HepG2 (cell line): ENCODE data around the gene CHRM3. TPM values are rescaled to one million over a fixed set of nuclear protein-coding genes. Genes with fewer than 3 reads are reported as not detected.

ENCODE experiments used
- ATAC-seq: fragments of 200-7000 bp; cut with Tn5 transposase; 3 replicates; pipeline ENCODE4 v1.9.1; 2020; ENCODE audit warnings: mild to moderate bottlenecking, moderate library complexity
- BruUV-seq: library from RNA; stranded (reverse); fragments of 400-500 nt; replicated peaks from 2 replicates; lab custom pipeline; 2021; lab: Mats Ljungman, UMichigan
- CTCF ChIA-PET: fragments of 300-600 bp; formaldehyde crosslinking; extraction: SDS; loops from one replicate; lab custom pipeline; 2021; ENCODE audit warnings: low total read pairs, inconsistent platforms, low intra/inter-chr PET ratio; lab: Yijun Ruan, JAX
- POLR2A ChIA-PET: fragments of 350-600 bp; sonication (Branson Sonifier 250); formaldehyde crosslinking; loops from one replicate; lab custom pipeline; 2020; ENCODE audit warnings: antibody characterized with exemption, inconsistent platforms; lab: Yijun Ruan, JAX
- DNase-seq: peaks from one replicate; pipeline ENCODE4 v3.0.0-alpha.2; 2015; ENCODE audit warnings: low spot score
- FAIRE-seq: peaks from 3 replicates; lab custom pipeline; 2011; peaks lifted over from hg19 to GRCh38; lab: Jason Lieb, UNC
- H2AFZ ChIP-seq: one replicate; pipeline ENCODE4 v1.6.1; 2011; ENCODE audit warnings: low read length, inconsistent platforms
- H3K27ac ChIP-seq: fragments of 300-600 bp; 3 replicates; pipeline ENCODE4 v1.8.0; 2011; ENCODE audit warnings: mixed run types, mild to moderate bottlenecking, mixed read lengths, low read length, inconsistent platforms; ENCODE audit not compliant: insufficient read depth; ENCODE audit errors: extremely low read length
- H3K27me3 ChIP-seq, 2 experiments: fragments of 200-600 bp in 1 of 2; 2 replicates in 1 of 2; 3 replicates in 1 of 2; pipeline versions ENCODE4 v1.6.0 to v1.8.0; 2011; ENCODE audit warnings: low read length in 2 of 2, mild to moderate bottlenecking in 2 of 2, moderate library complexity in 2 of 2, inconsistent platforms in 1 of 2; ENCODE audit not compliant: insufficient read depth in 2 of 2, control insufficient read depth in 1 of 2
- H3K36me3 ChIP-seq, 2 experiments: fragments of 200-600 bp in 1 of 2; replicated peaks in 1 of 2; 2 replicates in 1 of 2; 3 replicates in 1 of 2; pipeline versions ENCODE4 v1.5.1 to v1.8.0; 2011; ENCODE audit warnings: low read length in 2 of 2, inconsistent platforms in 1 of 2; ENCODE audit not compliant: insufficient read depth in 2 of 2, control insufficient read depth in 1 of 2
- H3K4me1 ChIP-seq: 2 replicates; pipeline ENCODE4 v1.5.1; 2012; ENCODE audit warnings: low read length, inconsistent platforms; ENCODE audit not compliant: insufficient read depth
- H3K4me2 ChIP-seq: 2 replicates; pipeline ENCODE4 v1.6.0; 2011; ENCODE audit warnings: low read depth, low read length, inconsistent platforms
- H3K4me3 ChIP-seq, 3 experiments: fragments of 200-600 bp in 1 of 3; sonication (generic), shearing (Covaris generic) in 1 of 3; replicated peaks in 1 of 3; 2 replicates each; pipeline ENCODE4 v1.5.1; 2011 to 2016; ENCODE audit warnings: low read length in 3 of 3, inconsistent platforms in 2 of 3, low read depth in 2 of 3, mild to moderate bottlenecking in 2 of 3, control low read depth in 1 of 3, mixed read lengths in 1 of 3; ENCODE audit not compliant: insufficient read depth in 1 of 3
- H3K79me2 ChIP-seq: one replicate; pipeline ENCODE4 v1.6.1; 2011; ENCODE audit warnings: low read length, inconsistent platforms; ENCODE audit not compliant: insufficient read depth
- H3K9ac ChIP-seq: 2 replicates; pipeline ENCODE4 v1.6.0; 2011; ENCODE audit warnings: mild to moderate bottlenecking, low read depth, low read length, inconsistent platforms; ENCODE audit not compliant: insufficient read depth
- H3K9me3 ChIP-seq: 2 replicates; pipeline ENCODE4 v1.5.1; 2012; ENCODE audit warnings: mild to moderate bottlenecking, low read length
- H4K20me1 ChIP-seq: 2 replicates; pipeline ENCODE4 v1.6.0; 2011; ENCODE audit warnings: inconsistent platforms, mild to moderate bottlenecking, low read length, moderate library complexity; ENCODE audit not compliant: insufficient read depth
- ARHGAP35 ChIP-seq: sonication (generic); formaldehyde crosslinking; IDR thresholded peaks from 2 replicates; pipeline ENCODE4 v1.9.0; 2022; ENCODE audit warnings: mild to moderate bottlenecking, inconsistent platforms, moderate library complexity, missing genetic modification reagents, borderline replicate concordance
- KDM2A ChIP-seq: sonication (generic); formaldehyde crosslinking; IDR thresholded peaks from 2 replicates; pipeline ENCODE4 v1.4.0; 2020; ENCODE audit warnings: low read depth, missing genetic modification reagents, borderline replicate concordance
- KLF9 ChIP-seq: IDR thresholded peaks from 2 replicates; pipeline ENCODE4 v1.6.1; 2016; ENCODE audit warnings: low read depth
- NPAS2 ChIP-seq: sonication (generic); formaldehyde crosslinking; IDR thresholded peaks from 2 replicates; pipeline ENCODE4 v1.8.0; 2022; ENCODE audit warnings: mild to moderate bottlenecking, missing genetic modification reagents, borderline replicate concordance
- SIX1 ChIP-seq: sonication (generic); formaldehyde crosslinking; IDR thresholded peaks from 2 replicates; pipeline ENCODE4 v1.4.0; 2020; ENCODE audit warnings: missing genetic modification reagents, borderline replicate concordance
- SOX5 ChIP-seq: IDR thresholded peaks from 2 replicates; pipeline ENCODE4 v1.6.1; 2016; ENCODE audit warnings: borderline replicate concordance
- STAT5B ChIP-seq: sonication (generic); formaldehyde crosslinking; IDR thresholded peaks from 2 replicates; pipeline ENCODE4 v1.4.0; 2020; ENCODE audit warnings: missing genetic modification reagents
- ZFP36L1 ChIP-seq: sonication (generic); formaldehyde crosslinking; IDR thresholded peaks from 2 replicates; pipeline ENCODE4 v1.8.0; 2022; ENCODE audit warnings: mild to moderate bottlenecking, missing genetic modification reagents, moderate library complexity
- ZMYM4 ChIP-seq: sonication (generic); formaldehyde crosslinking; IDR thresholded peaks from 2 replicates; pipeline ENCODE4 v1.8.1; 2023; ENCODE audit warnings: mild to moderate bottlenecking, missing genetic modification reagents
- ZNF232 ChIP-seq: sonication (generic); formaldehyde crosslinking; IDR thresholded peaks from 2 replicates; pipeline ENCODE4 v1.4.0; 2020; ENCODE audit warnings: missing genetic modification reagents, borderline replicate concordance
- ZNF879 ChIP-seq: sonication (generic); formaldehyde crosslinking; IDR thresholded peaks from 2 replicates; pipeline ENCODE4 v1.8.1; 2023; ENCODE audit warnings: missing genetic modification reagents
- WGBS: methylation state at CpG from one replicate; pipeline ENCODE4 v1.1.6; 2017; ENCODE audit warnings: low lambda C conversion rate; 5-methylcytosine and 5-hydroxymethylcytosine counted together
- in situ Hi-C: cut with HindIII; loops from 2 replicates; pipeline ENCODE4 v1.10.0; 2017; ENCODE audit warnings: low pct_unique_long_range_greater_than_20kb; ENCODE audit not compliant: extremely low pct_ligation_motif_present
- intact Hi-C: fragments of 100-400 bp; cut with micrococcal nuclease; formaldehyde crosslinking; loops from one replicate; pipeline ENCODE4 v1.10.0; 2022; ENCODE audit not compliant: unreplicated experiment
- polyA plus RNA-seq, 8 experiments: library from polyadenylated mRNA; depleted of rRNA in 3 of 8; stranded (reverse) in 7 of 8; unstranded in 1 of 8; fragments of >200 nt; fragmentation: Illumina TruSeq in 4 of 8; extraction: Trizol in 4 of 8; gene quantifications; 2 replicates each; pipeline versions ENCODE4 v1.2.1 to v1.2.3, GENCODE V29; 2011 to 2016; ENCODE audit warnings: low read depth in 4 of 8, missing spikeins in 1 of 8, mixed read lengths in 1 of 8; ENCODE audit not compliant: insufficient read depth in 1 of 8
- total RNA-seq, 5 experiments: library from RNA; depleted of rRNA; stranded (reverse); fragments of >200 nt; fragmentation: Illumina TruSeq; extraction: Trizol; gene quantifications; 2 replicates each; pipeline ENCODE4 v1.2.3, GENCODE V29; 2016; ENCODE audit warnings: low read depth in 1 of 5
- TF ChIP-seq, protein P1 (sequence below): sonication (generic); formaldehyde crosslinking; IDR thresholded peaks from 2 replicates; pipeline ENCODE4 v1.8.0; 2022; ENCODE audit warnings: low read depth, missing genetic modification reagents
- TF ChIP-seq, protein P2 (sequence below): sonication (generic); formaldehyde crosslinking; IDR thresholded peaks from 2 replicates; pipeline ENCODE4 v1.4.0; 2020; ENCODE audit warnings: missing genetic modification reagents, borderline replicate concordance

The CHRM3 gene
- total and polyA plus RNA-seq, 2 of the 13 experiments (the other 11 are each of a cell fraction or from before 2014, with no cell fraction given) = not detected

DNA sequence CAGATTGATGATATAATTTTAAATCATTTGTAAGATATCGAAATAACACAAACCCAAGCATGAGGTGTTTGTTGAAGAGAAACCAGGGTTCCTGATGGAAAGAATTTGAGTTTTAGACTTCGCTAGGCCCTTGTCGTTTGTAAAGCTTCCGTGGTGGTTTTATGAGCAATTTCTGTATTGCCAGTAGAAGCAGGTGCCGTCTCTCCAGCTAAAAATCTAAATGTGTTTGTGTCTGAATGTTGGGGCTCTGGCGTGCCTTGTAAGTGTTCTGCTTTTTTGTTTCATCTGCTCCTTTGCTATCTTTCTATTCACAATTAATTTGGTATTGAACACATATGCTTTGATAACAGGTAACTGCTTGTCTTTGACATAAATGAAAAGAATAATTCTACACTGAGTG is 27.5 kb downstream of the CHRM3 start:
- no peaks in the 10 kb centered on the region for H4K20me1 ChIP-seq
- H3K4me3 ChIP-seq = no peak overlapping the region
- BruUV-seq = no TSS peak
- H2AFZ ChIP-seq = no peak overlapping the region
- no peak overlapping the region for H3K4me2 ChIP-seq
- intact Hi-C loops = no loop called here
- no peak overlapping the region for H3K9ac ChIP-seq
- no peaks in the 10 kb centered on the region for H3K36me3 ChIP-seq
- DNase-seq (no peak), FAIRE-seq (no peak), ATAC-seq (no peak)
- ChIA-PET POLR2A (no interaction called here), CTCF (no interaction called here)
- H3K27ac ChIP-seq = no peak overlapping the region
- in situ Hi-C loops = loop anchor here (25.0 kb wide), 1 partner anchor 473 kb away; no protein-coding TSS in a partner anchor
- H3K27me3 ChIP-seq = no peaks in the 10 kb centered on the region
- WGBS = 7% methylated on average over 6 of the region's 6 CpGs
- H3K9me3 ChIP-seq = no peaks in the 10 kb centered on the region; the same call in 1 of the 2 replicates
- no peaks in the 10 kb centered on the region for H3K79me2 ChIP-seq
- H3K4me1 ChIP-seq = no peaks in the 10 kb centered on the region
- TF ChIP-seq ZNF879 (CRISPR knock-in tag) (no peak), NPAS2 (no peak), KDM2A (CRISPR knock-in tag) (no peak), KLF9 (no peak), ARHGAP35 (CRISPR knock-in tag) (no peak)
- TF ChIP-seq, protein P1, sequence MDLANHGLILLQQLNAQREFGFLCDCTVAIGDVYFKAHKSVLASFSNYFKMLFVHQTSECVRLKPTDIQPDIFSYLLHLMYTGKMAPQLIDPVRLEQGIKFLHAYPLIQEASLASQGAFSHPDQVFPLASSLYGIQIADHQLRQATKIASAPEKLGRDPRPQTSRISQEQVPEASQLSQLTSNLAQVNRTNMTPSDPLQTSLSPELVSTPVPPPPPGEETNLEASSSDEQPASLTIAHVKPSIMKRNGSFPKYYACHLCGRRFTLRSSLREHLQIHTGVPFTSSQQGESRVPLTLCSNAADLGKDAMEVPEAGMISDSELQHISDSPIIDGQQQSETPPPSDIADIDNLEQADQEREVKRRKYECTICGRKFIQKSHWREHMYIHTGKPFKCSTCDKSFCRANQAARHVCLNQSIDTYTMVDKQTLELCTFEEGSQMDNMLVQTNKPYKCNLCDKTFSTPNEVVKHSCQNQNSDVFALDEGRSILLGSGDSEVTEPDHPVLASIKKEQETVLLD (CRISPR knock-in tag) = no peak

DNA sequence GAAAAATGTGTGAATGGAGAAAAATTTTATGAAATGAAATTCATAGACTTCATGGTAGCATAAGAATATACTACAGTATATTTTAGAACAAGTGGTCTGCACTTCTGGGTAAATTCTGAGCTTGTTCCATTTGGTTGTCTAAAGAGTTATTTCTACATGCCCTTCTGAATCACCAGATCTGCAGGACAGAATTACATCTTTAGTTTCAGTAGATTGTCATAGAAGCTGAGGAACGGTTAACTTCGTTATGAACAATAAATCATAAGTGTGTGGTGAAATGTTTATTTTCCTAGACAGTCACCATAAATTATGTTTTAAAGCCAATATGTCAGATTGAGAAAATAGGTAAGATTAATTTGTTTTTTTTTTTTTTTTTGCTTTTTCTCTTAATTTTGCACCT is 30.9 kb downstream of the CHRM3 start:
- ATAC-seq (no peak), FAIRE-seq (no peak), DNase-seq (no peak)
- BruUV-seq = no TSS peak
- Histone ChIP-seq H2AFZ (no peak overlapping the region), H3K27ac (no peak overlapping the region), H3K36me3 (no peaks in the 10 kb centered on the region), H3K4me3 (no peak overlapping the region), H3K4me2 (no peak overlapping the region), H3K27me3 (no peaks in the 10 kb centered on the region), H3K9ac (no peak overlapping the region), H3K9me3 (no peaks in the 10 kb centered on the region; the same call in none of the 2 replicates), H3K79me2 (no peaks in the 10 kb centered on the region), H4K20me1 (no peaks in the 10 kb centered on the region), H3K4me1 (no peaks in the 10 kb centered on the region)
- WGBS = 39% methylated on average over 2 of the region's 2 CpGs
- in situ Hi-C loops (loop anchor here (25.0 kb wide), 1 partner anchor 470 kb away; no protein-coding TSS in a partner anchor), intact Hi-C loops (no loop called here)
- TF ChIP-seq ZMYM4 = no peak
- TF ChIP-seq ZFP36L1 (CRISPR knock-in tag) = no peak
- TF ChIP-seq, protein P2, sequence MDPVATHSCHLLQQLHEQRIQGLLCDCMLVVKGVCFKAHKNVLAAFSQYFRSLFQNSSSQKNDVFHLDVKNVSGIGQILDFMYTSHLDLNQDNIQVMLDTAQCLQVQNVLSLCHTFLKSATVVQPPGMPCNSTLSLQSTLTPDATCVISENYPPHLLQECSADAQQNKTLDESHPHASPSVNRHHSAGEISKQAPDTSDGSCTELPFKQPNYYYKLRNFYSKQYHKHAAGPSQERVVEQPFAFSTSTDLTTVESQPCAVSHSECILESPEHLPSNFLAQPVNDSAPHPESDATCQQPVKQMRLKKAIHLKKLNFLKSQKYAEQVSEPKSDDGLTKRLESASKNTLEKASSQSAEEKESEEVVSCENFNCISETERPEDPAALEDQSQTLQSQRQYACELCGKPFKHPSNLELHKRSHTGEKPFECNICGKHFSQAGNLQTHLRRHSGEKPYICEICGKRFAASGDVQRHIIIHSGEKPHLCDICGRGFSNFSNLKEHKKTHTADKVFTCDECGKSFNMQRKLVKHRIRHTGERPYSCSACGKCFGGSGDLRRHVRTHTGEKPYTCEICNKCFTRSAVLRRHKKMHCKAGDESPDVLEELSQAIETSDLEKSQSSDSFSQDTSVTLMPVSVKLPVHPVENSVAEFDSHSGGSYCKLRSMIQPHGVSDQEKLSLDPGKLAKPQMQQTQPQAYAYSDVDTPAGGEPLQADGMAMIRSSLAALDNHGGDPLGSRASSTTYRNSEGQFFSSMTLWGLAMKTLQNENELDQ = no peak
- no peak for TF ChIP-seq ZNF232 (CRISPR knock-in tag)
- no peak for TF ChIP-seq STAT5B (CRISPR knock-in tag)
- no peak for TF ChIP-seq SOX5 (CRISPR knock-in tag)
- no peak for TF ChIP-seq SIX1
- ChIA-PET CTCF (no interaction called here), POLR2A (no interaction called here)
